CD14-positive monocyte (primary cell): ENCODE measurements around the gene GPR37L1. TPM values are rescaled to one million over a fixed set of nuclear protein-coding genes. Genes with fewer than 3 reads are reported as not detected.

Experiments
- DNase-seq, 3 donors: peaks; one replicate each; pipeline ENCODE4 v3.0.0-alpha.2; 2011 to 2022
- H2AFZ ChIP-seq: 2 replicates; pipeline ENCODE4 v1.6.0; 2012; ENCODE audit warnings: mild to moderate bottlenecking, low read depth, low read length, inconsistent platforms; ENCODE audit not compliant: insufficient read depth, poor library complexity, severe bottlenecking
- H3K27ac ChIP-seq, 2 donors: 1 replicate in 1 of 2; 2 replicates in 1 of 2; pipeline ENCODE4 v1.5.1; 2012 to 2013; ENCODE audit warnings: low read length in 2 of 2, control low read depth in 1 of 2, inconsistent platforms in 1 of 2, low read depth in 1 of 2, mild to moderate bottlenecking in 1 of 2
- H3K27me3 ChIP-seq, 2 donors: one replicate each; pipeline versions ENCODE4 v1.6.0 to v1.6.1; 2011 to 2013; ENCODE audit warnings: low read length in 2 of 2; ENCODE audit not compliant: control insufficient read depth in 2 of 2, insufficient read depth in 2 of 2
- H3K36me3 ChIP-seq, 2 donors: replicated peaks in 1 of 2; 1 replicate in 1 of 2; 2 replicates in 1 of 2; pipeline versions ENCODE4 v1.5.1 to v1.6.1; 2012 to 2013; ENCODE audit warnings: low read length in 2 of 2, control low read depth in 1 of 2, inconsistent platforms in 1 of 2, mild to moderate bottlenecking in 1 of 2; ENCODE audit not compliant: insufficient read depth in 2 of 2, control insufficient read depth in 1 of 2
- H3K4me1 ChIP-seq, 2 donors: 1 replicate in 1 of 2; 2 replicates in 1 of 2; pipeline versions ENCODE4 v1.5.1 to v1.6.1; 2012 to 2013; ENCODE audit warnings: low read length in 2 of 2, control low read depth in 1 of 2, inconsistent platforms in 1 of 2, mild to moderate bottlenecking in 1 of 2, moderate library complexity in 1 of 2; ENCODE audit not compliant: insufficient read depth in 2 of 2, control insufficient read depth in 1 of 2
- H3K4me2 ChIP-seq: replicated peaks from 2 replicates; pipeline ENCODE3; 2012; ENCODE audit warnings: low read length, moderate library complexity, mild to moderate bottlenecking; ENCODE audit not compliant: poor library complexity, severe bottlenecking; ENCODE audit errors: extremely low read depth
- H3K4me3 ChIP-seq, 3 experiments: fragments of 200-600 bp in 1 of 3; sonication (generic) in 1 of 3; replicated peaks in 1 of 3; 1 replicate in 2 of 3; 2 replicates in 1 of 3; pipeline ENCODE4 v1.5.1; 2011 to 2013; ENCODE audit warnings: low read length in 3 of 3, mild to moderate bottlenecking in 3 of 3, control low read depth in 2 of 3, low read depth in 2 of 3, inconsistent platforms in 1 of 3, moderate library complexity in 1 of 3
- H3K79me2 ChIP-seq: 2 replicates; pipeline ENCODE4 v1.6.0; 2012; ENCODE audit warnings: mild to moderate bottlenecking, control low read depth, inconsistent platforms, low read length, moderate library complexity; ENCODE audit not compliant: insufficient read depth
- H3K9ac ChIP-seq: 2 replicates; pipeline ENCODE4 v1.6.0; 2017; ENCODE audit warnings: low read length, mild to moderate bottlenecking; ENCODE audit not compliant: insufficient read depth, poor library complexity, severe bottlenecking
- H3K9me3 ChIP-seq, 2 donors: replicated peaks in 1 of 2; 1 replicate in 1 of 2; 2 replicates in 1 of 2; pipeline versions ENCODE4 v1.5.1 to v1.6.1; 2012 to 2013; ENCODE audit warnings: low read length in 2 of 2, control low read depth in 1 of 2; ENCODE audit not compliant: control insufficient read depth in 1 of 2, insufficient read depth in 1 of 2
- H4K20me1 ChIP-seq: 2 replicates; pipeline ENCODE4 v1.6.0; 2012; ENCODE audit warnings: mild to moderate bottlenecking, low read length, control low read depth, moderate library complexity; ENCODE audit not compliant: insufficient read depth
- H3K27ac Mint-ChIP-seq, 7 donors: one replicate each; pipeline ENCODE4 v1.8.0; 2020; ENCODE audit warnings: mild to moderate bottlenecking in 7 of 7, mixed read lengths in 7 of 7, moderate library complexity in 6 of 7, inconsistent platforms in 2 of 7
- H3K27me3 Mint-ChIP-seq, 3 donors: one replicate each; pipeline ENCODE4 v1.8.0; 2021 to 2022; ENCODE audit warnings: low read depth in 3 of 3, mild to moderate bottlenecking in 3 of 3, mixed read lengths in 3 of 3, moderate library complexity in 3 of 3, inconsistent platforms in 1 of 3
- H3K36me3 Mint-ChIP-seq, 2 donors: one replicate each; pipeline ENCODE4 v1.8.0; 2020; ENCODE audit warnings: mixed read lengths in 2 of 2, inconsistent platforms in 1 of 2, mild to moderate bottlenecking in 1 of 2
- H3K4me1 Mint-ChIP-seq: one replicate; pipeline ENCODE4 v1.8.0; 2020; ENCODE audit warnings: mild to moderate bottlenecking, mixed read lengths
- H3K4me3 Mint-ChIP-seq, 2 donors: one replicate each; pipeline ENCODE4 v1.8.0; 2020; ENCODE audit warnings: mild to moderate bottlenecking in 2 of 2, mixed read lengths in 2 of 2, moderate library complexity in 1 of 2
- H3K9me3 Mint-ChIP-seq, 7 donors: one replicate each; pipeline ENCODE4 v1.8.0; 2020 to 2022; ENCODE audit warnings: mixed read lengths in 7 of 7, mild to moderate bottlenecking in 6 of 7, moderate library complexity in 6 of 7, inconsistent platforms in 2 of 7
- CTCF ChIP-seq: fragments of 200-600 bp; IDR thresholded peaks from one replicate; pipeline ENCODE4 v1.8.0; 2022; ENCODE audit warnings: antibody characterized with exemption, mild to moderate bottlenecking
- WGBS: methylation state at CpG from one replicate; pipeline ENCODE4 v1.1.5; 2013; ENCODE audit warnings: missing lambda C conversion rate; ENCODE audit not compliant: insufficient coverage; 5-methylcytosine and 5-hydroxymethylcytosine counted together
- intact Hi-C, 2 donors: fragments of 100-400 bp; cut with micrococcal nuclease; formaldehyde crosslinking; loops; one replicate each; pipeline versions ENCODE4 v1.15.0 to v1.15.1; 2023
- polyA plus RNA-seq, 3 donors: library from polyadenylated mRNA; depleted of rRNA in 1 of 3; unstranded in 2 of 3; stranded (reverse) in 1 of 3; fragments of 300-500 nt in 2 of 3; fragments of >200 nt in 1 of 3; fragmentation: Illumina TruSeq in 2 of 3; gene quantifications; 1 replicate in 2 of 3; 2 replicates in 1 of 3; pipeline ENCODE4 v1.2.3, GENCODE V29; 2012 to 2021

Gene GPR37L1
- polyA plus RNA-seq, 3 donors = 0.06 to 0.13 TPM; not detected in 1

GRCh38 chr1:202146279-202146678, 23.6 kb downstream of the GPR37L1 start:
- no peaks in the 10 kb centered on the region for H3K9me3 Mint-ChIP-seq
- H3K27ac Mint-ChIP-seq = no peak overlapping the region
- Histone ChIP-seq H3K36me3 (peaks cover 23 to 46% of the 10 kb centered on the region in 2 donors), H3K27me3 (no peaks in the 10 kb centered on the region), H3K9ac (no peak overlapping the region), H2AFZ (no peak overlapping the region), H3K9me3 (no peaks in the 10 kb centered on the region), H4K20me1 (peaks cover 23% of the 10 kb centered on the region), H3K4me2 (no peak overlapping the region), H3K4me3 (no peak overlapping the region), H3K27ac (no peak overlapping the region), H3K4me1 (peaks cover 27 to 31% of the 10 kb centered on the region in 2 donors), H3K79me2 (peaks cover 38% of the 10 kb centered on the region)
- peaks cover 31% of the 10 kb centered on the region for H3K4me1 Mint-ChIP-seq
- H3K27me3 Mint-ChIP-seq = peaks cover 0 to 8% (median 0%) of the 10 kb centered on the region in 3 donors
- TF ChIP-seq CTCF = no peak
- intact Hi-C loops = loop anchor here in 1 of 2 donors (10.0 kb wide), 1 partner anchor 261 kb away; the partner anchor contains the start of gene SHISA4
- DNase-seq = no peak
- H3K36me3 Mint-ChIP-seq = peaks cover 28 to 51% of the 10 kb centered on the region in 2 donors
- H3K4me3 Mint-ChIP-seq = no peak overlapping the region
- WGBS = 96% methylated on average over 4 of the region's 5 CpGs

GRCh38 chr1:202146993-202147392, 24.3 kb downstream of the GPR37L1 start:
- Histone ChIP-seq H3K27ac (no peak overlapping the region), H3K36me3 (peaks cover 24 to 51% of the 10 kb centered on the region in 2 donors), H3K4me1 (peaks cover 22 to 23% of the 10 kb centered on the region in 2 donors), H3K9me3 (no peaks in the 10 kb centered on the region), H3K4me2 (no peak overlapping the region), H3K4me3 (no peak overlapping the region), H4K20me1 (peaks cover 16% of the 10 kb centered on the region), H3K79me2 (peaks cover 31% of the 10 kb centered on the region), H2AFZ (no peak overlapping the region), H3K9ac (no peak overlapping the region), H3K27me3 (no peaks in the 10 kb centered on the region)
- Mint-ChIP-seq H3K27ac (no peak overlapping the region), H3K36me3 (peaks cover 30 to 57% of the 10 kb centered on the region in 2 donors), H3K27me3 (peaks cover 0 to 8% (median 0%) of the 10 kb centered on the region in 3 donors), H3K9me3 (no peaks in the 10 kb centered on the region), H3K4me3 (no peak overlapping the region), H3K4me1 (peaks cover 24% of the 10 kb centered on the region)
- no peak for DNase-seq
- 51% methylated on average over 3 of the region's 3 CpGs for WGBS
- no peak for TF ChIP-seq CTCF
- intact Hi-C loops = loop anchor here in 1 of 2 donors (10.0 kb wide), 1 partner anchor 262 kb away; the partner anchor contains the start of gene SHISA4
